Measurements from ENCODE around the gene TOR1B. TPM values are rescaled to one million over a fixed set of nuclear protein-coding genes. Genes with fewer than 3 reads are reported as not detected.
A peak's percentile ranks its signal among the peaks of the same experiment; 100 is the strongest.

The TOR1B gene
- total RNA-seq, 1 donor from 2014 or later = 21.9 TPM

GRCh38 chr9:129809346-129809745, 6.4 kb downstream of the TOR1B start:
- Mint-ChIP-seq H3K27ac (no peak overlapping the region), H3K4me3 (no peak overlapping the region), H3K36me3 (ENCODE audit: low read depth) (peaks cover 55% of the 10 kb centered on the region), H3K27me3 (ENCODE audit: insufficient read depth) (no peaks in the 10 kb centered on the region), H3K9me3 (no peaks in the 10 kb centered on the region), H3K4me1 (ENCODE audit: low read depth) (peaks cover 28% of the 10 kb centered on the region)
- intact Hi-C loops (cut with micrococcal nuclease) = no loop called here
- no peak for DNase-seq (ENCODE audit: low spot score)

- H3K9me3 Mint-ChIP-seq = no peaks in the 10 kb centered on the region
- H3K27ac Mint-ChIP-seq = no peak overlapping the region
Observed at GRCh38 chr9:129810116-129810515, 7.1 kb downstream of the TOR1B start.

GRCh38 chr9:129810788-129811187, 7.8 kb downstream of the TOR1B start:
- Mint-ChIP-seq H3K27me3 (ENCODE audit: insufficient read depth) (no peaks in the 10 kb centered on the region), H3K9me3 (no peaks in the 10 kb centered on the region), H3K36me3 (ENCODE audit: low read depth) (peaks cover 64% of the 10 kb centered on the region), H3K4me1 (ENCODE audit: low read depth) (peaks cover 24% of the 10 kb centered on the region), H3K27ac (no peak overlapping the region), H3K4me3 (no peak overlapping the region)
- intact Hi-C loops (cut with micrococcal nuclease) = no loop called here
- no peak for DNase-seq (ENCODE audit: low spot score)

More at GRCh38 chr9:129810116-129810515, 7.1 kb downstream of the TOR1B start:
- H3K4me3 Mint-ChIP-seq = no peak overlapping the region
- no peaks in the 10 kb centered on the region for H3K27me3 Mint-ChIP-seq (ENCODE audit: insufficient read depth)
- intact Hi-C loops (cut with micrococcal nuclease) = no loop called here
- no peak for DNase-seq (ENCODE audit: low spot score)
- peaks cover 28% of the 10 kb centered on the region for H3K4me1 Mint-ChIP-seq (ENCODE audit: low read depth)
- peaks cover 62% of the 10 kb centered on the region for H3K36me3 Mint-ChIP-seq (ENCODE audit: low read depth)

- Mint-ChIP-seq H3K27ac (no peak overlapping the region), H3K4me1 (ENCODE audit: low read depth) (peaks cover 13% of the 10 kb centered on the region), H3K9me3 (no peaks in the 10 kb centered on the region), H3K36me3 (ENCODE audit: low read depth) (peaks cover 62% of the 10 kb centered on the region), H3K4me3 (no peak overlapping the region), H3K27me3 (ENCODE audit: insufficient read depth) (no peaks in the 10 kb centered on the region)
- DNase-seq (ENCODE audit: low spot score) = no peak
- intact Hi-C loops (cut with micrococcal nuclease) = no loop called here
Observed at GRCh38 chr9:129811967-129812363, 9.0 kb downstream of the TOR1B start.

GRCh38 chr9:129812385-129812784, 9.4 kb downstream of the TOR1B start:
- Mint-ChIP-seq H3K9me3 (no peaks in the 10 kb centered on the region), H3K36me3 (ENCODE audit: low read depth) (peaks cover 58% of the 10 kb centered on the region), H3K4me3 (no peak overlapping the region), H3K27ac (no peak overlapping the region), H3K4me1 (ENCODE audit: low read depth) (peaks cover 9% of the 10 kb centered on the region), H3K27me3 (ENCODE audit: insufficient read depth) (no peaks in the 10 kb centered on the region)
- no peak for DNase-seq (ENCODE audit: low spot score)
- intact Hi-C loops (cut with micrococcal nuclease) = no loop called here

GRCh38 chr9:129813661-129814060, 10.7 kb downstream of the TOR1B start:
- H3K4me1 Mint-ChIP-seq (ENCODE audit: low read depth) = peaks cover 11% of the 10 kb centered on the region
- no peak overlapping the region for H3K4me3 Mint-ChIP-seq
- no peak overlapping the region for H3K27ac Mint-ChIP-seq
- intact Hi-C loops (cut with micrococcal nuclease) = no loop called here
- no peaks in the 10 kb centered on the region for H3K27me3 Mint-ChIP-seq (ENCODE audit: insufficient read depth)
- DNase-seq (ENCODE audit: low spot score) = no peak
- no peaks in the 10 kb centered on the region for H3K9me3 Mint-ChIP-seq
- peaks cover 58% of the 10 kb centered on the region for H3K36me3 Mint-ChIP-seq (ENCODE audit: low read depth)

GRCh38 chr9:129814432-129815223, 11.6 kb downstream of the TOR1B start:
- intact Hi-C loops (cut with micrococcal nuclease) = no loop called here
- no peaks in the 10 kb centered on the region for H3K27me3 Mint-ChIP-seq (ENCODE audit: insufficient read depth)
- H3K4me1 Mint-ChIP-seq (ENCODE audit: low read depth) = peaks cover 16% of the 10 kb centered on the region
- no peak for DNase-seq (ENCODE audit: low spot score)
- peaks cover 56% of the 10 kb centered on the region for H3K36me3 Mint-ChIP-seq (ENCODE audit: low read depth)
- H3K27ac Mint-ChIP-seq = peak overlapping the region; percentile 18
- no peaks in the 10 kb centered on the region for H3K9me3 Mint-ChIP-seq
- H3K4me3 Mint-ChIP-seq = no peak overlapping the region

GRCh38 chr9:129815278-129815677, 12.3 kb downstream of the TOR1B start:
- Mint-ChIP-seq H3K36me3 (ENCODE audit: low read depth) (peaks cover 50% of the 10 kb centered on the region), H3K27me3 (ENCODE audit: insufficient read depth) (no peaks in the 10 kb centered on the region), H3K27ac (peak overlapping the region; percentile 12), H3K4me3 (no peak overlapping the region), H3K9me3 (no peaks in the 10 kb centered on the region), H3K4me1 (ENCODE audit: low read depth) (peaks cover 15% of the 10 kb centered on the region)
- intact Hi-C loops (cut with micrococcal nuclease) = no loop called here
- no peak for DNase-seq (ENCODE audit: low spot score)

GRCh38 chr9:129816501-129817435, 13.8 kb downstream of the TOR1B start:
- no peak for DNase-seq (ENCODE audit: low spot score)
- Mint-ChIP-seq H3K27me3 (ENCODE audit: insufficient read depth) (no peaks in the 10 kb centered on the region), H3K4me1 (ENCODE audit: low read depth) (peaks cover 11% of the 10 kb centered on the region), H3K27ac (no peak overlapping the region), H3K4me3 (no peak overlapping the region), H3K9me3 (no peaks in the 10 kb centered on the region), H3K36me3 (ENCODE audit: low read depth) (peaks cover 42% of the 10 kb centered on the region)
- intact Hi-C loops (cut with micrococcal nuclease) = no loop called here

- peak; percentile 11 for DNase-seq (ENCODE audit: low spot score)
- H3K27me3 Mint-ChIP-seq (ENCODE audit: insufficient read depth) = no peaks in the 10 kb centered on the region
- H3K36me3 Mint-ChIP-seq (ENCODE audit: low read depth) = peaks cover 27% of the 10 kb centered on the region
- H3K4me3 Mint-ChIP-seq = peak overlapping the region; percentile 91
- intact Hi-C loops (cut with micrococcal nuclease) = loop anchor here (5.0 kb wide), 3 partner anchors 44 to 414 kb away; partner anchors contain the start of gene FNBP1
- H3K27ac Mint-ChIP-seq = peak overlapping the region; percentile 68
- H3K9me3 Mint-ChIP-seq = no peaks in the 10 kb centered on the region
- H3K4me1 Mint-ChIP-seq (ENCODE audit: low read depth) = peaks cover 18% of the 10 kb centered on the region
Observed at GRCh38 chr9:129822898-129823541, 20.0 kb downstream of the TOR1B start.

- H3K4me3 Mint-ChIP-seq = peak overlapping the region; percentile 91
Observed at GRCh38 chr9:129823542-129823934, 20.6 kb downstream of the TOR1B start.

GRCh38 chr9:129823935-129824601, 21.1 kb downstream of the TOR1B start, which contains the start of gene TOR1A:
Gene TOR1A (minus strand): TSS chr9:129824136. CDS start chr9:129824085, 51 bp downstream.
- Mint-ChIP-seq H3K36me3 (ENCODE audit: low read depth) (peaks cover 23% of the 10 kb centered on the region), H3K27me3 (ENCODE audit: insufficient read depth) (no peaks in the 10 kb centered on the region), H3K9me3 (no peaks in the 10 kb centered on the region), H3K4me1 (ENCODE audit: low read depth) (peaks cover 12% of the 10 kb centered on the region), H3K4me3 (peak within 1 kb of the TSS; percentile 91), H3K27ac (peak within 1 kb of the TSS; percentile 86)
- intact Hi-C loops (cut with micrococcal nuclease) = loop anchor here (1.0 to 5.0 kb wide), 6 partner anchors 11 to 413 kb away; partner anchors contain the start of genes C9orf78, FNBP1, TOR1B and USP20
- DNase-seq (ENCODE audit: low spot score) = peak; percentile 89

More at GRCh38 chr9:129823542-129823934, 20.6 kb downstream of the TOR1B start:
- no peaks in the 10 kb centered on the region for H3K9me3 Mint-ChIP-seq
- H3K4me1 Mint-ChIP-seq (ENCODE audit: low read depth) = peaks cover 17% of the 10 kb centered on the region
- no peaks in the 10 kb centered on the region for H3K27me3 Mint-ChIP-seq (ENCODE audit: insufficient read depth)
- DNase-seq (ENCODE audit: low spot score) = no peak
- intact Hi-C loops (cut with micrococcal nuclease) = loop anchor here (5.0 kb wide), 3 partner anchors 44 to 414 kb away; partner anchors contain the start of gene FNBP1
- H3K36me3 Mint-ChIP-seq (ENCODE audit: low read depth) = peaks cover 25% of the 10 kb centered on the region
- H3K27ac Mint-ChIP-seq = peak overlapping the region; percentile 76
